SK-N-SH treated with all-trans-retinoic acid at 6 μM for 48 hours (cell line): ENCODE data around the gene GBGT1.

Experiments
- ATAC-seq: fragments of 200-7000 bp; cut with Tn5 transposase; 3 replicates; pipeline ENCODE4 v1.9.1; 2020; ENCODE audit warnings: mild to moderate bottlenecking, moderate library complexity
- ARNTL ChIP-seq: fragments of 450-650 bp; formaldehyde crosslinking; IDR thresholded peaks from 2 replicates; pipeline ENCODE4 v1.5.0; 2020; ENCODE audit warnings: low read depth, mild to moderate bottlenecking, moderate library complexity, borderline replicate concordance
- BACH2 ChIP-seq: fragments of 250-450 bp; sonication (Bioruptor Pico); IDR thresholded peaks from 2 replicates; pipeline ENCODE4 v1.9.0; 2021; ENCODE audit warnings: mild to moderate bottlenecking, borderline replicate concordance
- CREB5 ChIP-seq: fragments of 250-450 bp; sonication (Bioruptor Pico); IDR thresholded peaks from 2 replicates; pipeline ENCODE4 v1.5.1; 2020; ENCODE audit warnings: low read depth, mild to moderate bottlenecking, moderate library complexity
- CSDC2 ChIP-seq: fragments of 250-450 bp; sonication (Bioruptor Pico); IDR thresholded peaks from 2 replicates; pipeline ENCODE4 v1.5.0; 2020; ENCODE audit warnings: mild to moderate bottlenecking, moderate library complexity
- CSRNP3 ChIP-seq: fragments of 250-450 bp; sonication (Bioruptor Pico); IDR thresholded peaks from 2 replicates; pipeline ENCODE4 v1.5.1; 2021; ENCODE audit warnings: mild to moderate bottlenecking, moderate library complexity
- ISL1 ChIP-seq: fragments of 250-450 bp; sonication (Bioruptor Pico); IDR thresholded peaks from 2 replicates; pipeline ENCODE4 v2.1.2; 2022; ENCODE audit warnings: mild to moderate bottlenecking, moderate library complexity
- OSR1 ChIP-seq: fragments of 250-450 bp; sonication (Bioruptor Pico); IDR thresholded peaks from 2 replicates; pipeline ENCODE4 v1.8.0; 2022; ENCODE audit warnings: moderate library complexity, mild to moderate bottlenecking, inconsistent platforms
- PATZ1 ChIP-seq: fragments of 250-450 bp; sonication (Bioruptor Pico); IDR thresholded peaks from 2 replicates; pipeline ENCODE4 v1.8.0; 2020; ENCODE audit warnings: mild to moderate bottlenecking, moderate library complexity, borderline replicate concordance
- PPARA ChIP-seq: fragments of 250-450 bp; sonication (Bioruptor Pico); IDR thresholded peaks from 2 replicates; pipeline ENCODE4 v1.5.0; 2020; ENCODE audit warnings: mild to moderate bottlenecking, borderline replicate concordance
- RARB ChIP-seq: fragments of 250-450 bp; sonication (Bioruptor Pico); IDR thresholded peaks from 2 replicates; pipeline ENCODE4 v1.8.0; 2021; ENCODE audit warnings: mild to moderate bottlenecking, moderate library complexity
- SNAI2 ChIP-seq: fragments of 250-450 bp; sonication (Bioruptor Pico); IDR thresholded peaks from 2 replicates; pipeline ENCODE4 v1.5.0; 2020; ENCODE audit warnings: mild to moderate bottlenecking, moderate library complexity
- TCF4 ChIP-seq: fragments of 250-450 bp; sonication (Bioruptor Pico); IDR thresholded peaks from 2 replicates; pipeline ENCODE4 v1.8.0; 2021; ENCODE audit warnings: mild to moderate bottlenecking, moderate library complexity, borderline replicate concordance
- TSHZ2 ChIP-seq: fragments of 250-450 bp; sonication (Bioruptor Pico); IDR thresholded peaks from 2 replicates; pipeline ENCODE4 v1.5.0; 2020; ENCODE audit warnings: mild to moderate bottlenecking, moderate library complexity
- ZFP3 ChIP-seq: fragments of 250-450 bp; sonication (Bioruptor Pico); IDR thresholded peaks from 2 replicates; pipeline ENCODE4 v1.5.0; 2020; ENCODE audit warnings: mild to moderate bottlenecking, moderate library complexity
- ZFP30 ChIP-seq: fragments of 450-650 bp; formaldehyde crosslinking; IDR thresholded peaks from 2 replicates; pipeline ENCODE4 v1.5.0; 2022; ENCODE audit warnings: mild to moderate bottlenecking, moderate library complexity
- ZNF565 ChIP-seq: fragments of 450-650 bp; formaldehyde crosslinking; conservative IDR thresholded peaks from 2 replicates; pipeline ENCODE4 v1.5.0; 2020; ENCODE audit warnings: low read depth, mild to moderate bottlenecking, moderate library complexity
- ZNF70 ChIP-seq: fragments of 450-650 bp; formaldehyde crosslinking; IDR thresholded peaks from 2 replicates; pipeline ENCODE4 v1.5.0; 2020; ENCODE audit warnings: mild to moderate bottlenecking, moderate library complexity
- ZNF8 ChIP-seq: fragments of 450-650 bp; formaldehyde crosslinking; IDR thresholded peaks from 2 replicates; pipeline ENCODE4 v1.5.0; 2020; ENCODE audit warnings: mild to moderate bottlenecking, moderate library complexity
- TF ChIP-seq, protein P1 (sequence below): fragments of 250-450 bp; sonication (Bioruptor Pico); IDR thresholded peaks from 2 replicates; pipeline ENCODE4 v1.8.0; 2021; ENCODE audit warnings: low read depth, mild to moderate bottlenecking, moderate library complexity, borderline replicate concordance

GBGT1 gene

GRCh38 chr9:133113949-133114885, 49.5 kb downstream of the GBGT1 start:
- ATAC-seq = peak; percentile 36

GRCh38 chr9:133113163-133113948, 50.4 kb downstream of the GBGT1 start:
- TF ChIP-seq ISL1 = no peak
- no peak for TF ChIP-seq RARB
- TF ChIP-seq TSHZ2 (CRISPR knock-in tag) = no peak
- no peak for TF ChIP-seq SNAI2 (CRISPR knock-in tag)
- TF ChIP-seq ZNF70 (CRISPR knock-in tag) = no peak
- TF ChIP-seq, protein P1, sequence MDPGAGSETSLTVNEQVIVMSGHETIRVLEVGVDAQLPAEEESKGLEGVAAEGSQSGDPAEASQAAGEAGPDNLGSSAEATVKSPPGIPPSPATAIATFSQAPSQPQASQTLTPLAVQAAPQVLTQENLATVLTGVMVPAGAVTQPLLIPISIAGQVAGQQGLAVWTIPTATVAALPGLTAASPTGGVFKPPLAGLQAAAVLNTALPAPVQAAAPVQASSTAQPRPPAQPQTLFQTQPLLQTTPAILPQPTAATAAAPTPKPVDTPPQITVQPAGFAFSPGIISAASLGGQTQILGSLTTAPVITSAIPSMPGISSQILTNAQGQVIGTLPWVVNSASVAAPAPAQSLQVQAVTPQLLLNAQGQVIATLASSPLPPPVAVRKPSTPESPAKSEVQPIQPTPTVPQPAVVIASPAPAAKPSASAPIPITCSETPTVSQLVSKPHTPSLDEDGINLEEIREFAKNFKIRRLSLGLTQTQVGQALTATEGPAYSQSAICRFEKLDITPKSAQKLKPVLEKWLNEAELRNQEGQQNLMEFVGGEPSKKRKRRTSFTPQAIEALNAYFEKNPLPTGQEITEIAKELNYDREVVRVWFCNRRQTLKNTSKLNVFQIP (CRISPR knock-in tag) = no peak
- no peak for TF ChIP-seq ZNF565 (CRISPR knock-in tag)
- no peak for TF ChIP-seq ARNTL (CRISPR knock-in tag)
- TF ChIP-seq PATZ1 (CRISPR knock-in tag) = no peak
- TF ChIP-seq TCF4 (CRISPR knock-in tag) = no peak
- TF ChIP-seq PPARA (CRISPR knock-in tag) = no peak
- no peak for TF ChIP-seq OSR1 (CRISPR knock-in tag)
- no peak for TF ChIP-seq ZFP30 (CRISPR knock-in tag)
- TF ChIP-seq CSRNP3 (CRISPR knock-in tag) = no peak
- no peak for TF ChIP-seq ZNF8
- TF ChIP-seq CSDC2 (CRISPR knock-in tag) = no peak
- TF ChIP-seq BACH2 (CRISPR knock-in tag) = no peak
- no peak for ATAC-seq

More at GRCh38 chr9:133113949-133114885, 49.5 kb downstream of the GBGT1 start:
- TF ChIP-seq CREB5 (no peak), ZFP3 (CRISPR knock-in tag) (no peak)
- TF ChIP-seq, protein P1 (CRISPR knock-in tag) = no peak
